Measurements from ENCODE around the gene ACTR10.
A peak's percentile ranks its signal among the peaks of the same experiment; 100 is the strongest.

ACTR10 gene

GRCh38 chr14:58199726-58200479 is at the start of gene ACTR10:
ACTR10 (plus strand) TSS chr14:58200149; CDS start chr14:58200218, 69 bp downstream.
- peak within 1 kb of the TSS; percentile 93 for H3K4me3 ChIP-seq (ENCODE audit: low read depth, low read length)
- TF ChIP-seq MAX (IDR thresholded peaks at IDR 0.05; ENCODE audit: low read depth, low read length) (peak; percentile 67), POLR2A (IDR thresholded peaks at IDR 0.05; ENCODE audit: extremely low read depth, insufficient read length) (peak; percentile 55)
- TF ChIP-seq, protein P1, sequence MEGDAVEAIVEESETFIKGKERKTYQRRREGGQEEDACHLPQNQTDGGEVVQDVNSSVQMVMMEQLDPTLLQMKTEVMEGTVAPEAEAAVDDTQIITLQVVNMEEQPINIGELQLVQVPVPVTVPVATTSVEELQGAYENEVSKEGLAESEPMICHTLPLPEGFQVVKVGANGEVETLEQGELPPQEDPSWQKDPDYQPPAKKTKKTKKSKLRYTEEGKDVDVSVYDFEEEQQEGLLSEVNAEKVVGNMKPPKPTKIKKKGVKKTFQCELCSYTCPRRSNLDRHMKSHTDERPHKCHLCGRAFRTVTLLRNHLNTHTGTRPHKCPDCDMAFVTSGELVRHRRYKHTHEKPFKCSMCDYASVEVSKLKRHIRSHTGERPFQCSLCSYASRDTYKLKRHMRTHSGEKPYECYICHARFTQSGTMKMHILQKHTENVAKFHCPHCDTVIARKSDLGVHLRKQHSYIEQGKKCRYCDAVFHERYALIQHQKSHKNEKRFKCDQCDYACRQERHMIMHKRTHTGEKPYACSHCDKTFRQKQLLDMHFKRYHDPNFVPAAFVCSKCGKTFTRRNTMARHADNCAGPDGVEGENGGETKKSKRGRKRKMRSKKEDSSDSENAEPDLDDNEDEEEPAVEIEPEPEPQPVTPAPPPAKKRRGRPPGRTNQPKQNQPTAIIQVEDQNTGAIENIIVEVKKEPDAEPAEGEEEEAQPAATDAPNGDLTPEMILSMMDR (IDR thresholded peaks at IDR 0.05; ENCODE audit: low read depth, low read length), result no peak
- peak; percentile 91 for DNase-seq (ENCODE audit: low read depth)

DNA sequence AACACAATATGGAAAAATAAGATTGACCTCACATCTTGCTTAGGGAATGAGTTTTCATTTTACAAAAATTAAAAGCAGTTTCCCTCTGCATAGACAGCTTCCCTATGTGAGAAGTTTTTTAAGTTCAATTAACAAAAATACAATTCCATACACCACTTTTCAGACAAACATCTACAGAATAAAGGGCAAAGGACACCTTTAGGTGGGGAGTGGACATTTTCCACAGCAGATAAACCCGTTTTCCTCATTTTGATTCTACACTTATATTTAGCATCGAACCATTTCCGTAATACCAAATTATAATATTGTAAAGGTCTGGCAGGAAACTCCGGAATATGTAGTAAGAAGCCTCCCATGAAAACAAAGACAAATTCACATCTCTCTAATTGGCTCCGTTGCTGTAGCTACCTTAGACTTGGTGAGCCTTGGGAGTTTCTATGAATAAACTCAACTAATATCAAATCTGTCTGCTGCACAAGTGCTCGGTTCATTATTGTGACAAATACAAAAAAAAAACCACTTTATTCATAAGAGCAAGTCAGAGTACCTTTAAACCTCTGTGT is 49.6 kb upstream of the ACTR10 start:
- no peak for TF ChIP-seq MAX (IDR thresholded peaks at IDR 0.05; ENCODE audit: low read depth, low read length)
- TF ChIP-seq, protein P1 (IDR thresholded peaks at IDR 0.05; ENCODE audit: low read depth, low read length), result no peak
- no peak for TF ChIP-seq POLR2A (IDR thresholded peaks at IDR 0.05; ENCODE audit: extremely low read depth, insufficient read length)
- no peak for TF ChIP-seq MYC (IDR thresholded peaks at IDR 0.05; ENCODE audit: low read depth, low read length)
- no peak overlapping the region for H3K4me3 ChIP-seq (ENCODE audit: low read depth, low read length)
- DNase-seq (ENCODE audit: low read depth), result no peak

DNA sequence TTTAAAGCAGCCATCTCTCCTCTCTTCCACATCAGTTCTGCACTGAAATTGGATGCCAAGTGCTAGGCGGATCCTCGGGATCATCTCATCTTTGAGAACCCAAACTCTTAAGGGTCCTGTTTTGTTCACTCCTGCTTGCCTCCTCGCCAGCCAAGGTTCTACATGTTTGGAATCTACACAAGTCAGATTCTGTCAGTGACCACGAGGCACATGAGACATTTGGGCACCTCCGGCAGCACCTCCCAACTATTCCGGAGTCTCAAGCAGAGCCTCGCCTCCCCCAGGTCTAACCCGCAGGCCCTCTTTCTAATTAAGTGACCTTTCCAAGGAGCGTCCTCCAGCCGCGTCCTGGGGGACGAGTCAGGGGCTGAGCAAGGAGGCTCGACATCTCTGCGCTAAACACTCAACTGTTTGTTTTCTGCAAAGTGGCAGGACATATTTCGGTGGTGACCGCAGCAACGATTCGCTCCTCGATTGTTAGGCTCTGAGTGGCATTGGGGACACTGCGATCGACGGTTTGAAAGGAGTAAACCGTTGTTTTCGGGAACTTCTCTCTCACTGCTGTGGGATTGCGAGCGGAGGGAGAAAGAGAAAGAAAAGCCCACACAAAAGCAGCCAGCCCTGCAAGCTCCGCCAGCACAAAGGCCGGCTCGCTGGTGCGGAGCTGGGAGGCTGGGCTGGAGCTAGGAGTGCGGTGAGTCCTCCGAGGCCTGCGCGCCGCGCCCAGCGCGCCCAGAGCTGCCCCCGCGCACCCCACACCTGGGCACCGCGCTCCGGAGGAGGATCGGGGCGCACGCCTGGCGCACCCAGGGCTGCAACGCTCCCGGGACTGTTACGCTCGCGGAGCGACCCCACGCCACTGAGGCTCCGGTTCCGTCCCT is 48.6 kb upstream of the ACTR10 start:
- H3K4me3 ChIP-seq (ENCODE audit: low read depth, low read length), result peak overlapping the region; percentile 32
- TF ChIP-seq MYC (IDR thresholded peaks at IDR 0.05; ENCODE audit: low read depth, low read length), result no peak
- TF ChIP-seq, protein P1 (IDR thresholded peaks at IDR 0.05; ENCODE audit: low read depth, low read length), result no peak
- DNase-seq (ENCODE audit: low read depth), result peak; percentile 28

DNA sequence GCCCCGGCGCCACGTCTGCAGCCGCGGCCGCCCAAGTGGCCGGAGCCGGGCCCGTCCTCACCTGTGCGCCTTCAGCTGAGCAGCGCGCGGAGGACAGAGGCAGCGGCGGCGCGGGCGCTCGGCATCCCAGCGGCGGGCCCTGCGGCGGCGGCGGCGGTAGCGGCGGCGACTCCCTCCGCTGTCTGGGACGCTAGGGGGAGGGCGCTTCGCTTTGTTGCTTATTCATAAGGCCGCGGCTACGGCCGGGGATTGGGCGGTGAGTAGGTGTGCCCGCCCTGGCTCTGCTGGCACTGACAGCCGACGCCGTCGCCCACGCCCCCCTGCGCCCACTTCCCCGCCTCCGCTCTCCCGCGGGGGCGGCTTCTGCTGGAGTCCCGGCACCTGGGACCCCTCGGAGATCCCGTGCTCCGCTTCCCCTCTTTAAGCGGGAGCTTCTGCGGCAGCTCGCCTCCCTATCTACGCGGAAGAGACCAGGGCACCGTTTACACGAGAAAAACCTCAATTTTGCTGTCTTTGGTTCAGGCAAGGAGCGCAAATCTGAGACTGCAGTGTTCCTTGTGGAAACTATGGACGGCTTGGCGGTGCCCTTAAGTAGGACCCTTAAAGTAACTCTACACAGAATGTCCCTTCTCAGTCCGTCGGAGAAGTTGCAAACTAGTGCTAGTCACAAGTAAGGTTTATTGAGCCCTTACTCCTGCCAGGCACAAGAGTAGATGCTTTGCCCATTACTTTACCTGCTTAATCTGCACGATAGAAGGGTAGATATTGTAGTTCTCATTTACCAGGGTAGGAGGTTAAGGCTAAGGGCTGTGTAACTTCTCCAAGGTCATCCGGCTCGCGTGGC is 47.7 kb upstream of the ACTR10 start, which contains the start of gene ARMH4:
Gene ARMH4, minus strand, starts transcription at position 200 of the 844 bp plus-strand sequence. CDS start 12,855 bp downstream, outside the sequence.
- no peak for TF ChIP-seq POLR2A (IDR thresholded peaks at IDR 0.05; ENCODE audit: extremely low read depth, insufficient read length)
- TF ChIP-seq MAX (IDR thresholded peaks at IDR 0.05; ENCODE audit: low read depth, low read length), result no peak
- H3K4me3 ChIP-seq (ENCODE audit: low read depth, low read length), result peak within 1 kb of the TSS; percentile 33
- peak; percentile 81 for DNase-seq (ENCODE audit: low read depth)

DNA sequence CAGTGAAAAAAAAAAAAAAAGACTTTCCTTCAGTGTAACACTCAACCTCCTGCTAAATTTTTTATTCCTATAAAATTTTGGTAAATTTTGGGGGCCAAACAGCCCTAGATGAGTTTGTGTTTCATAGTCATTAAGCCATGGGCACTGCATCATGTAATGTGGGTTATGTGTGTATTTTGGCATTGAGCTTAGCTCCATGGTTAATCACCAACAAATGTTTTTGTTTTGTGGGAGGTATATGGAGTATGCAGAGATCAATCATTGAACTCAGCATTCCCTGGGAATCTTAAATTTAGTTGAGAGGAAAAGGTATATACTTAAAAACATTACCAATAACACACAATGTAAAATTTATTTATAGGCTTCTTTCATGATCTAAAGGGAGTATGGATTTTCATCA is 39.4 kb upstream of the ACTR10 start:
- DNase-seq (ENCODE audit: low read depth), result no peak
- TF ChIP-seq MYC (IDR thresholded peaks at IDR 0.05; ENCODE audit: low read depth, low read length) (no peak), MAX (IDR thresholded peaks at IDR 0.05; ENCODE audit: low read depth, low read length) (no peak), POLR2A (IDR thresholded peaks at IDR 0.05; ENCODE audit: extremely low read depth, insufficient read length) (no peak)
- TF ChIP-seq, protein P1 (IDR thresholded peaks at IDR 0.05; ENCODE audit: low read depth, low read length), result no peak
- no peak overlapping the region for H3K4me3 ChIP-seq (ENCODE audit: low read depth, low read length)
